NCI-H526 (cell line): ENCODE results near the gene GH2.
"Not testable (repeated sequence)": the region's sequence is repeated elsewhere in the genome, so short reads cannot be mapped to it uniquely, and the experiment has no call there.

Source experiments
- DNase-seq, 2 experiments: peaks; one replicate each; lab custom pipeline; 2025; lab: John Stamatoyannopoulos, UW

The GH2 gene

DNA sequence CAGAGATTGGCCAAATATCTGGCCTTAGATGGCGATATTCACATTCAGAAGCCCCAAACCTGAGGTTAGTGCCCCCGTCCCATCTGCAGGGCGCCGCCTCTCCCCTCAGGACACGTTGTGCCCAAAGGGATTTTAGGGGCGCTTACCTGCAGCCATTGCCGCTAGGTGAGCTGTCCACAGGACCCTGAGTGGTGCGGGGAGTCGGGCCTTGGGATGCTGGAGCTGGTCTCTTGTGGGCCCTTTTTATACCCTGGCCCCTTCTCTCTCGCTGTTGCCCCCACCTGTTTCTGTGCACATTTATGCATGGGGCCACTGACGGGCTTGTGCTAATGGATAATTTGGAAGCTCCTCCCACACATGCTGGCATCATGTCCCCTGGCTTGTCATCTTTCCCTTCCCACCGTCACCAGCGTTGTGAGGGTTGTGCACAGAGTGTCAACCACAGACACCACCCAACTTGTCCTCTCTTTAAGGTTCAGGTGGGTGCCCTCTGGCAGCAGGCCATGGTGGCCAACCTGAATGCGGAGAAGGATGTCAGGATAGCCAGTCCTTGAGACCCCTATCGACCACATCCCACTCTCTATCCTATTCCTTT is 29.4 kb upstream of the GH2 start, which contains the start of gene CSHL1:
TSS of gene CSHL1 (minus strand) at position 218 of the 595 bp plus-strand sequence. CDS start at position 156, 62 bp downstream.
- DNase-seq: no peak

DNA sequence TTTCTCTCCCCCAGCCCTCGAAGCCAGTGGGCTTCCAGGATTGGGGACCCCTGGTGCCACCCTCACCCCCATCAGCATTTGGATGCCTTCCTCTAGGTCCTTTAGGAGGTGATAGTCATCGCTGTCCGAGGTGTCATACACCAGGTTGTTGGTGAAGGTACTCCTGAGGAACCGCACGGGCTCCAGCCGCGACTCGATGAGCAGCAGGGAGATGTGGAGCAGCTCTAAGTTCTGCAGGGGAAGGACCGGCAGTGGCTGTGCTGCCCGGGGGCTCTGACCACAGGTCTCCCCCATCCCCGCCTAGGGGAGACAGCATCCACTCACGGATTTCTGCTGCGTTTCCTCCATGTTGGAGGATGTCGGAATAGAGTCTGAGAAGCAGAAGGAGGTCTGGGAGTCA is 28.4 kb upstream of the GH2 start:
- DNase-seq: no peak

DNA sequence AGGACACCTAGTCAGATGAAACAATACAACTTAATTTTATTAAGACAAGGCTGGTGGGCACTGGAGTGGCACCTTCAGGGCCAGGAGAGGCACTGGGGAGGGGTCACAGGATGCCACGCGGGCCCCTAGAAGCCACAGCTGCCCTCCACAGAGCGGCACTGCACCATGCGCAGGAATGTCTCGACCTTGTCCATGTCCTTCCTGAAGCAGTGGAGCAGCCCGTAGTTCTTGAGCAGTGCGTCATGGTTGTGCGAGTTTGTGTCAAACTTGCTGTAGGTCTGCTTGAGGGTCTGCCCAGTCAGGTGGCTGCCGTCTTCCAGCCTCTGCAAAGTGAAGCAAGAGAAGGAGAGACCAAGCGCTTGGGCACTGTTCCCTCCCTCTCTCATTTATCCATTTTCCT is 27.8 kb upstream of the GH2 start:
- DNase-seq: not testable (repeated sequence)

DNA sequence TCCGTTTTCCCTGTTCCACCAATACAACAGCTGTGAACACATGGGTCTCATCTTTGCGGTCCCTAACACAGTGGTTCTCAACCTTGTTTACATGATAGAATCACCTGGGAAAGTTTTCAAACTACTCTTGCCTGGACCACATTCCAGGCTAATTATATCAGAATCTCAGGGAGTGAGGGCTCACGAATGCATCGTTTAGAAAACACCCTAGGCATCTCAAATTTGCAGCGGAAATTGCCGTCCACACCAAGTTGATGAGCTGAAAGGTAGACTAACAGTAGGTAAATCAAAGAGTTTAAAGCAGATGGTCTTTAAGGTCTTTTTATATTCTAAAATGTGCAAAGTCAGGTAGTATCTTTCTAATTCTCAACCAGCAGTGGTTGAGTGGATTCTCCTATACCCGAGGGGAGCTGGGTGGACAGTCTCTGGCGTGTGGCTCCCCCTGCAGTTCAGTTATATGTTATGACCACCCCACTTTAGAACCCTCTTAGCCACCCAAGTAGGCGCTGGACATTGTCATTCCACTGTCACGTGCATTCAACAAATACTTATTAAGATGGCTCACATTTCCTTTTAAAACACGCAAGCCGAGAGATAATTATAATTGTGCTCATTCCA is 25.5 kb upstream of the GH2 start:
- peak in 1 of 2 experiments; percentile 35 for DNase-seq

DNA sequence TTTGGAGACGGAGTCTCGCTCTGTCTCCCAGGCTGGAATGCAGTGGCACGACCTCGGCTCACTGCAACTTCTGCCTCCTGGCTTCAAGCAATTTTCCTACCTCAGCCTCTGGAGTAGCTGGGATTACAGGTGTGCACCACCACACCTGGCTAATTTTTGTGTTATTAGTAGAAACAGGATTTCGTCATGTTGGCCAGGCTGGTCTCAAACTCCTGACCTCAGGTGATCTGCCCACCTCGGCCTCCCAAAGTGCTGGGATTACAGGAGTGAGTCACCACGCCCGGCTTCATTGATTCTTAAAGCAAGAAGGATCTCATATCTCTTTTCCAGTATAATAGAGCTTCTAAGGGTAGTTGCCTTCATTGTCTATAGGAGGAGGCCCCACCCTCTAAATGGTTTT is 23.1 kb upstream of the GH2 start:
- DNase-seq: not testable (repeated sequence)

DNA sequence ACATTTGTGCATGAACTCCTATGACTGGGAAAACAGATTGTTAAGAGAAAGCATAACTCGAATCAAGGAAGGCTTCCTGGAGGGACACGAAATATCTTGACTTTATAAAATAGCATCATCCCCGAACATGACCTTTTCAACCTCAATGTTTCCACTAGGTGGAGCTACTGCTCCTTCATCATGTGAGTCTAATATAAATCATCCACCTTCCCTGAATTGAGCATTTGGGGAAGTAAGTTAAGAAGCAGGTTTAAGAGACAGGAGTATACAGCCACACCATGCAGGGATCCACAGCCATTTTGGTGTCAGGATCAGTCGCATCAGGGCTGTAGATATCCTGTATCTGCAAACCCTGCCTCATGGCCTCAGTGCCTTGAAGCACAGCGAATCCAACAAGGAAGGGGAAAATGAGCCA is 22.1 kb upstream of the GH2 start:
- DNase-seq: peak in 1 of 2 experiments; percentile 33

DNA sequence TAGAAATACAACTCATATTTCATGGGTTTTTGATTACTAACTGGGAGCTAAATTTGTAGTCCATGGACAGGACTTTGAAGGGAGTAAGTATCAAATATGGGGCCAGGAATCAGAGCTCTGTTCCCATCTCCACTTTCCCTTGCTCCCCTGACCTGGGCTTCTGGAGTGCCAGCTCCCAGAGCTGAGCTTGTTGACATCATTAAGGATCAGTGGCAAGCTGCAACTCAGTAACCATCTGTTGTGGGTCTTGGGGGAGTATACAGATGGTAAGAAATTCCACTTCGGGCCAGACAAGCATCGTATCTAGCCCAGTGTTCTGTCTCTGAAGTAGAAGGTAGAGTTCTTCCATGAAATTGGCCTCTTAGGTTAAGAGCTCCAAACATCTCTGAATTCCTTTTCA is 20.2 kb upstream of the GH2 start:
- DNase-seq: not testable (repeated sequence)

DNA sequence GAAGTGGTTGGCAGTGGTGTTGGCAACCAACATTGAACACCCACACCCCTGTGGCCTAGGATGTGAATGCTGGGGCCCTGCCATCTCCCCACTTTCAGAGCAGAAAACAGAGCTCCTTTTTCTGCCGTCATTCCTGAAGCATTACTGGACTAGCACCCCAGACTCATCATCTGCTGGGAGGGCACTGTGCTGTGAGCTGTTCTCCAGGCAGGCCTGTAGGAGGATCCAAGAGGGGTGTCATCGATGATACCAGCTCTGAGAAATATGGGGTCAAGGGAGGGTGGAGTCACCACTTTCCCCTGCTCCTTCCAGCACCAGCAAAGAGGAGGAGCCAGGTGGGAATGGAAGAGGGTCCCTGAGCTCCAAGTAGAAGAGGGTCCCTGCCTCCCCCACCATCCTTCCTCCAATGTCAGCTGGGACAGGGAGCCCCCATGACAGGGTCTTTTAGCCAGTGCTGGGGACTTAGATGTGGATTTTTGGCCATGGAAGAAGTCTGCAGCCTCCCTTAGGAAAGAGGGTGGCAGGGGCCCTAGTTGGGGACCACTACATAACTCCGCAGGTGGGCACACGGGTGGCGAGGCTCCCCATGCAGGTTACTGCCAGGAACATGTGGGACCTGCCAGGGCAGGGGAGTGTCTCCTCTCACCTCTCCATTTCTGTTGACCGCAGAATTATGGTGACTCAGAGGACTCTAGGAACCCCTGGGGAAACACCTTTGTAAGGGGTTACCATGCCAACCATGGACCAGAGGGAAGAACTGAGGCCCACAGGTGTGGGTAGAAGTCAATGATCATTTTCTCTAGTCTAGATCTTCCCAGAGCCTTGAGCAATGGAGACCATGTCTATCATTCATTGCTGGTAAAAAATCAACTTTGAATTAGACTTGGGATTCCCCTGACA is 17.4 kb upstream of the GH2 start:
- DNase-seq: not testable (repeated sequence)

DNA sequence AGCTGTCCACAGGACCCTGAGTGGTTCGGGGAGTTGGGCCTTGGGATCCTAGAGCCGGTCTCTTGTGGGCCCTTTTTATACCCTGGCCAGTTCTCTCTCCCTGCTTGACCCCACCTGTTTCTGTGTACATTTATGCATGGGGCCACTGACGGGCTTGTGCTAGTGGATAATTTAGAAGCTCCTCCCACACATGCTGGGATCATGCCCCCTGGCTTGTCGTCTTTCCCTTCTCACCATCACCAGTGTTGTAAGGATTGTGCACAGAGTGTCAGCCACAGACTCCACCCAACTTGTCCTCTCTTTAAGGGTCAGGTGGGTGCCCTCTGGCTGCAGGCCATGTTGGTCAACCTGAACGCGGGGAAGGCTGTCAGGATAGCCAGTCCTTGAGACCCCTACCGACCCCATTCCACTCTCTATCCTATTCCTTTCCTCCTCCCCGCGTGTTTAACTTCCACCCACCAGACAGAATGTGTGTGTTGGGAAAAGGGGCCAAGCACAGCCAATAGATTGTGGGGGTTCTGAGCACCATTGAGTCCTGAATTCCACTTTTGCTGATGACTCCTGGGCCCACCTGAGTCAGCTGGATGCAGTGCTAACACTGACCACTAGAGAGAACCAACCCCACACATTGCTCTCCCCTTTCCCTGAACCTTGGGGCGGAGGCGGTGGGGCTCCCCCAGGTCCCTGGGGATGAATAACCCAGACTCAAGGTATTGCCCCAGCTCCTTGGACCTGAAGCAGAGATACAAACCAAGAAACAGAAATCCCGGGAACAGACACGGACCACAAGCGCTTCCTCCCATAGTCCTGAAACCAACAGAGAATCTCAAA is 15.0 kb upstream of the GH2 start, which contains the start of gene CSH1:
TSS of gene CSH1 (minus strand) at position 51 of the 831 bp plus-strand sequence. CDS start 63 bp downstream, outside the sequence.
- not testable (repeated sequence) for DNase-seq

DNA sequence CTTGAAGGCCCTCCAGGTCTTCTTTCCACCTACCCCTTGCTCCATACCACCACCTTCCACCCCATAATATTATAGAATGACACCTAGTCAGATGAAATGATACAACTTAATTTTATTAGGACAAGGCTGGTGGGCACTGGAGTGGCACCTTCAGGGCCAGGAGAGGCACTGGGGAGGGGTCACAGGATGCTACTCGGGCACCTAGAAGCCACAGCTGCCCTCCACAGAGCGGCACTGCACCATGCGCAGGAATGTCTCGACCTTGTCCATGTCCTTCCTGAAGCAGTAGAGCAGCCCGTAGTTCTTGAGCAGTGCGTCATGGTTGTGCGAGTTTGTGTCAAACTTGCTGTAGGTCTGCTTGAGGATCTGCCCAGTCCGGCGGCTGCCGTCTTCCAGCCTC is 13.1 kb upstream of the GH2 start:
- not testable (repeated sequence) for DNase-seq

DNA sequence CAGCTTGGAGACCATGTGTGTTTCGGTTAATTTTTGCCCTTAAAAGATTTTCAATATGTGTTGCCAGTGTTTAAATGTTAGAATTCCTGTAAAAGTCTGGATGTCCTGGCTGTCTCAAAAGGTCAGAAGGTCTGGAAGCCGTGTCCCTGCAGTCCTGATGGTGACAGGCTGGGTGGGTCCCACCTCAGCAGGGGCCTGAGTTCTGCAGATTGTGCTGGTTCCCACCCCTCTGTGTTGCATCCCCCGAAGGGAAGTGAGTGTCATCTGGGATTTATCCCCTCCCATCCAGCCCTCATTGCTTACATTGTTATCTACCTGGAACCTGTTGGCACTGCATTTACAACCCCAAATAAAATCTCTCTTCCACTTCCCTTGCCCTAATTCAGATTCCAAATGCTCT is 12.3 kb upstream of the GH2 start:
- not testable (repeated sequence) for DNase-seq

DNA sequence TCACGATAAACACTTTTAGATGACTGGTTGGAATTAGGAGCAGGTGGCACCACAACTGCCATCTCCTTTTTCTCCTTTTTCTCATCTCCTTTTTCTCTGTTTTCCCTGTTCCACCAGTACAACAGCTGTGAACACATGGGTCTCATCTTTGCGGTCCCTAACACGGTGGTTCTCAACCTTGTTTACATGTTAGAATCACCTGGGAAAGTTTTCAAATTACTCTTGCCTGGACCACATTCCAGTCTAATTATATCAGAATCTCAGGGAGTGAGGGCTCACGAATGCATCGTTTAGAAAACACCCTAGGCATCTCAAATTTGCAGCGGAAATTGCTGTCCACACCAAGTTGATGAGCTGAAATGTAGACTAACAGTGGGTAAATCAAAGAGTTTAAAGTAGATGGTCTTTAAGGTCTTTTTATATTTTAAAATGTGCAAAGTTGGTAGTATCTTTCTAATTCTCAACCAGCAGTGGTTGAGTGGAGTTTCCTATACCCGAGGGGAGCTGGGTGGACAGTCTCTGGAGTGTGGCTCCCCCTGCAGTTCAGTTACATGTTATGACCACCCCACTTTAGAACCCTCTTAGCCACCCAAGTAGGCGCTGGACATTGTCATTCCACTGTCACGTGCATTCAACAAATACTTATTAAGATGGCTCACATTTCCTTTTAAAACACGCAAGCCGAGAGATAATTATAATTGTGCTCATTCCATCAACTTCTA is 10.7 kb upstream of the GH2 start:
- peak in 1 of 2 experiments; percentile 30 for DNase-seq

DNA sequence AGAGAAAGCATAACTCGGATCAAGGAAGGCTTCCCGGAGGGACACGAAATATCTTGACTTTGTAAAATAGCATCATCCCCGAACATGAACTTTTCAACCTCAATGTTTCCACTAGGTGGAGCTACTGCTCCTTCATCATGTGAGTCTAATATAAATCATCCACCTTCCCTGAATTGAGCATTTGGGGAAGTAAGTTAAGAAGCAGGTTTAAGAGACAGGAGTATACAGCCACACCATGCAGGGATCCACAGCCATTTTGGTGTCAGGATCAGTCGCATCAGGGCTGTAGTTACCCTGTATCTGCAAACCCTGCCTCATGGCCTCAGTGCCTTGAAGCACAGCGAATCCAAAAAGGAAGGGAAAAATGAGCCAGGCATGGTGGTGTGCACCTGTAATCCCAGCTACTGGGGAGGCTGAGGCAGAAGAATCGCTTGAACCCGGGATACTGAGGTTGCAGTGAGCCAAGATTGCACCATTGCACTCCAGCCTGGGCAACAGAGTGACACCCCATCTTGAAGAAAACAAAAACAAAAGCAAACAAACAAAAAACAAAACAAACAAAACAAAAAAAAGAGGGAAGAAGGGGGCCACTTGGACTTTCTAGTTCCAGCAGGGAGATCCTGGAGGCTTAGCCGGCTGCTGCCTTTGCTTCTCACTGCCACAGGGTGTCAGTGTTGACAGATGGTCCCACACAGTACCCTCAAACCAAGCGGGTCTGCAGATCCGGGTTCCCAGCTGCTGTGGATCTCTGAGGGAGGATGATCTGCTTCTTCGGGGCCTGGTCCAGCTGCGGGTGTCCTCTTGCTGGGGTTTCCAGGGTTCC is 7.5 kb upstream of the GH2 start:
- peak; percentile 11 to 52 for DNase-seq

DNA sequence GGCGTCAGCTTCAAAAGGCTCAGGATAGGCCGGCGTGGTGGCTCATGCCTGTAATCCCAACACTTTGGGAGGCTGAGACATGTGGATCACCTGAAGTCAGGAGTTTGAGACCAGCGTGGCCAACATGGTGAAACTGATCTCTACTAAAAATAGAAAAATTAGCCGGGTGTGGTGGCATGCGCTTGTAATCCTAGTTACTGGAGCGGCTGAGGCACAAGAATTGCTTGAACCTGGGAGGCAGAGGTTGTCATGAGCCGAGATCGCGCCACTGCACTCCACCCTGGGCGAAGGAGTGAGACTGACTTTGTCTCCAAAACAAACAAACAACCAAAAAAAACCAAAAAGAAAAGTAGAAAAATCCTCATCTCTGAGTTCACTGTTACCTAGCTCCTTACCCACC is 3.4 kb upstream of the GH2 start:
- DNase-seq: not testable (repeated sequence)

DNA sequence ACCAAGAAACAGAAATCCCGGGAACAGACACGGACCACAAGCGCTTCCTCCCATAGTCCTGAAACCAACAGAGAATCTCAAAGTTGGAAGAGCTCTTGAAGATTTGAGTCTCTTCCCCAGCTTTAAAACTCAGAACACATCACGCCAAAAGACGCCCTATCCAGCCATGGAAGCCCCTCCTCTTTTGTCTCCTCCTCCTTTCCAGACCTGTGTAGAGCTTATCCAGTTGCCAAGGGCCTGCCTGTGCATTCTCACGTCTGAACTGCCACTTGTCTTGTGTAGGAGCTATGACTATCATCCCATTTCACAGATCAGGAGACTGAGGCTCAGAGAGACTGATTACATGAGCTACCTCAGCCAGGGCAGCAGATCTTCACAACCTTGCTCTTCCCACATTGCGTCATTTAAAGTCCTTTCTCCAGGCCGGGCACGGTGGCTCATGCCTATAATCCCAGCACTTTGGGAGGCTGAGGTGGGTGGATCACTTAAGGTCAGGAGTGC is 932 bp upstream of the GH2 start:
- not testable (repeated sequence) for DNase-seq

DNA sequence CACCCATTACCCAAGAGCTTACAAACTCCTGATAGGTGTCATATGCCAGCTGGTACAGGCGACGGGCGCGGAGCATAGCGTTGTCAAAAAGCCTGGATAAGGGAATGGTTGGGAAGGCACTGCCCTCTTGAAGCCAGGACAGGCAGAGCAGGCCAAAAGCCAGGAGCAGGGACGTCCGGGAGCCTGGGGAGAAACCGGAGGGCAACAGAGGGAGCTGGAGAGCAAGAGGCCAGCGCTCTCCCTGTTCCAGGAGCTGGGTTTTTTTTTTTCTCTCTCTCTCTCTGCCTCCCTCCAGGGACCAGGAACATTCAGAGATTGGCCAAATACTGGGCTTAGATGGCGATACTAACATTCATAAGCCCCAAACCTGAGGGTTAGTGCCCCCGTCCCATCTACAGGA is 407 bp downstream of the GH2 start:
- not testable (repeated sequence) for DNase-seq

DNA sequence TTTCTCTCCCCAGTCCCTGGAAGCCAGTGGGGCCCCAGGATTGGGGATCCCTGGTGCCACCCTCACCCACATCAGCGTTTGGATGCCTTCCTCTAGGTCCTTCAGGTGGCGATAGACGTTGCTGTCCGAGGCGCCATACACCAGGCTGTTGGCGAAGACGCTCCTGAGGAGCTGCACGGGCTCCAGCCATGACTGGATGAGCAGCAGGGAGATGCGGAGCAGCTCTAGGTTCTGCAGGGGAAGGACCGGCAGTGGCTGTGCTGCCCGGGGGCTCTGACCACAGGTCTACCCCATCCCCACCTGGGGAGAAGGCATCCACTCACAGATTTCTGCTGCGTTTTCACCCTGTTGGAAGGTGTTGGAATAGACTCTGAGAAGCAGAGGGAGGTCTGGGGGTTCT is 1.0 kb downstream of the GH2 start:
- DNase-seq: no peak

DNA sequence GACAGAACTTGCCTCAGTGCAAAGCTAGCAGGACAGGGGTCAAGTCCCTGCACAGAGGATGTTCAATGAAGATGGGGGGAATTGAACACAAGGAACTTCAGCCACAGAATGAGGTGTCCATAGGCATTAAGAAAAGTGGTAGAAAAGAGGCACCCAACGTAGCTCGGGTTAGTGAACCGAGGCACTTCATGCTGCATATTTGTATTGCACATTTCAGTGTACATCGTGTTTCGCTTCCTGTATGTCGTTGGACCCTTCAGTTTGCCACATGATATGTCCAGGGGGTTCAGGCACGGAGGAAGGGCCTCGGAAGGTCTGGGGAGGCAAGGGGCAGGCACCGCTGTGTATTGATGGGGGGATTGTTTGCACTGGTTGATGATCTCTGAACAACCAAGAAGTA is 3.3 kb downstream of the GH2 start:
- not testable (repeated sequence) for DNase-seq

DNA sequence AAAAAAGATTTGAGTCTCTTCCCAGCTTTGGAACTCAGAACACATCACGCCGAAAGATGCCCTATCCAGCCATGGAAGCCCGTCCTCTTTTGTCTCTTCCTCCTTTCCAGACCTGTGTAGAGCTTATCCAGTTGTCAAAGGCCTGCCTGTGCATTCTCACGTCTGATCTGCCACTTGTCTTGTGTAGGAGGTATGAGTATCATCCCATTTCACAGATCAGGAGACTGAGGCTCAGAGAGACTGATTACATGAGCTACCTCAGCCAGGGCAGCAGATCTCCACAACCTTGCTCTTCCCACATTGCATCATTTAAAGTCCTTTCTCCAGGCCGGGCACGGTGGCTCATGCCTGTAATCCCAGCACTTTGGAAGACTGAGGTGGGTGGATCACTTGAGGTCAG is 7.1 kb downstream of the GH2 start:
- DNase-seq: not testable (repeated sequence)

DNA sequence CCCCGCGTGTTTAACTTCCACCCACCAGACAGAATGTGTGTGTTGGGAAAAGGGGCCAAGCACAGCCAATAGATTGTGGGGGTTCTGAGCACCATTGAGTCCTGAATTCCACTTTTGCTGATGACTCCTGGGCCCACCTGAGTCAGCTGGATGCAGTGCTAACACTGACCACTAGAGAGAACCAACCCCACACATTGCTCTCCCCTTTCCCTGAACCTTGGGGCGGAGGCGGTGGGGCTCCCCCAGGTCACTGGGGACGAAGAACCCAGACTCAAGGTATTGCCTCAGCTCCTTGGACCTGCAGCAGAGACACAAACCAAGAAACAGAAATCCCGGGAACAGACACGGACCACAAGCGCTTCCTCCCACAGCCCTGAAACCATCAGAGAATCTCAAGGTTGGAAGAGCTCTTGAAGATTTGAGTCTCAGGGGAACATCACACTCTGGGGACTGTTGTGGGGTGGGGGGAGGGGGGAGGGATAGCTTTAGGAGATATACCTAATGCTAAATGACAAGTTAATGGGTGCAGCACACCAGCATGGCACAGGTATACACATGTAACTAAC is 7.6 kb downstream of the GH2 start:
- not testable (repeated sequence) for DNase-seq
